ENCODE results near the gene CLSTN3. TPM values are rescaled to one million over a fixed set of nuclear protein-coding genes. Genes with fewer than 3 reads are reported as not detected.

The CLSTN3 gene
- total RNA-seq, 1 experiment from 2014 or later: 34.6 TPM

- no peak for DNase-seq (ENCODE audit: unreplicated experiment)
- ChIA-PET CTCF (interaction anchor here (0.5 to 10.6 kb wide), 14 partner anchors 12 to 79 kb away, joined by 3 to 116 read pairs (median 6); partner anchors contain the start of genes C1RL and C1S), POLR2A (interaction anchor here (0.7 to 9.4 kb wide), 10 partner anchors 11 to 149 kb away, joined by 3 to 96 read pairs (median 8); partner anchors contain the start of genes C1RL and C1S)
- TF ChIP-seq CTCF (IDR thresholded peaks at IDR 0.05; ENCODE audit: unreplicated experiment): no peak
- Mint-ChIP-seq H3K9me3 (ENCODE audit: unreplicated experiment) (no peaks in the 10 kb centered on the region), H3K4me3 (ENCODE audit: unreplicated experiment) (no peak overlapping the region), H3K4me1 (ENCODE audit: insufficient read depth, unreplicated experiment) (peaks cover 26% of the 10 kb centered on the region), H3K27ac (ENCODE audit: low read depth, unreplicated experiment) (no peak overlapping the region), H3K36me3 (ENCODE audit: insufficient read depth, unreplicated experiment) (peaks cover 48% of the 10 kb centered on the region), H3K27me3 (ENCODE audit: insufficient read depth, unreplicated experiment) (no peaks in the 10 kb centered on the region)
- BruUV-seq (replicated peaks): no TSS peak
- intact Hi-C loops (cut with micrococcal nuclease): loop anchor here (5.0 kb wide), 1 partner anchor 121 kb away; the partner anchor contains the start of genes EMG1 and PHB2
Measured at GRCh38 chr12:7093486-7093885, 36.7 kb upstream of the CLSTN3 start.

- ChIA-PET POLR2A (interaction anchor here (0.7 to 9.4 kb wide), 9 partner anchors 11 to 149 kb away, joined by 3 to 96 read pairs (median 11); partner anchors contain the start of genes C1RL and C1S), CTCF (interaction anchor here (0.5 to 10.6 kb wide), 9 partner anchors 11 to 80 kb away, joined by 3 to 116 read pairs (median 7); partner anchors contain the start of genes C1RL and C1S)
- intact Hi-C loops (cut with micrococcal nuclease): loop anchor here (5.0 kb wide), 1 partner anchor 122 kb away; the partner anchor contains the start of genes EMG1 and PHB2
- BruUV-seq (replicated peaks): no TSS peak
- Mint-ChIP-seq H3K9me3 (ENCODE audit: unreplicated experiment) (no peaks in the 10 kb centered on the region), H3K4me3 (ENCODE audit: unreplicated experiment) (no peak overlapping the region), H3K36me3 (ENCODE audit: insufficient read depth, unreplicated experiment) (peaks cover 48% of the 10 kb centered on the region), H3K27ac (ENCODE audit: low read depth, unreplicated experiment) (no peak overlapping the region), H3K4me1 (ENCODE audit: insufficient read depth, unreplicated experiment) (peaks cover 26% of the 10 kb centered on the region), H3K27me3 (ENCODE audit: insufficient read depth, unreplicated experiment) (no peaks in the 10 kb centered on the region)
- TF ChIP-seq CTCF (IDR thresholded peaks at IDR 0.05; ENCODE audit: unreplicated experiment): no peak
- DNase-seq (ENCODE audit: unreplicated experiment): peak; percentile 27
Measured at GRCh38 chr12:7093892-7094291, 36.3 kb upstream of the CLSTN3 start.

GRCh38 chr12:7096006-7096932, 33.9 kb upstream of the CLSTN3 start:
- Mint-ChIP-seq H3K27ac (ENCODE audit: low read depth, unreplicated experiment) (no peak overlapping the region), H3K9me3 (ENCODE audit: unreplicated experiment) (no peaks in the 10 kb centered on the region), H3K4me1 (ENCODE audit: insufficient read depth, unreplicated experiment) (peaks cover 17% of the 10 kb centered on the region), H3K36me3 (ENCODE audit: insufficient read depth, unreplicated experiment) (peaks cover 53% of the 10 kb centered on the region), H3K4me3 (ENCODE audit: unreplicated experiment) (no peak overlapping the region), H3K27me3 (ENCODE audit: insufficient read depth, unreplicated experiment) (no peaks in the 10 kb centered on the region)
- CTCF ChIA-PET: interaction anchor here (0.6 to 10.6 kb wide), 9 partner anchors 10 to 387 kb away, joined by 3 to 116 read pairs (median 5); partner anchors contain the start of gene C1S
- DNase-seq (ENCODE audit: unreplicated experiment): no peak
- TF ChIP-seq CTCF (IDR thresholded peaks at IDR 0.05; ENCODE audit: unreplicated experiment): no peak
- intact Hi-C loops (cut with micrococcal nuclease): no loop called here
- no TSS peak for BruUV-seq (replicated peaks)
- POLR2A ChIA-PET: interaction anchor here (1.0 to 9.4 kb wide), 5 partner anchors 12 to 153 kb away, joined by 3 to 96 read pairs (median 3); partner anchors contain the start of genes C12orf57, C1RL, C1S and RNU7-1

- peaks cover 15% of the 10 kb centered on the region for H3K4me1 Mint-ChIP-seq (ENCODE audit: insufficient read depth, unreplicated experiment)
- no peaks in the 10 kb centered on the region for H3K27me3 Mint-ChIP-seq (ENCODE audit: insufficient read depth, unreplicated experiment)
- CTCF ChIA-PET: interaction anchor here (0.6 to 2.8 kb wide), 4 partner anchors 14 to 386 kb away, joined by 3 to 9 read pairs (median 3); no protein-coding TSS in a partner anchor
- intact Hi-C loops (cut with micrococcal nuclease): no loop called here
- POLR2A ChIA-PET: interaction anchor here (0.6 to 9.4 kb wide), 4 partner anchors 11 to 153 kb away, joined by 3 to 96 read pairs (median 26); partner anchors contain the start of genes C12orf57, C1RL, C1S and RNU7-1
- H3K27ac Mint-ChIP-seq (ENCODE audit: low read depth, unreplicated experiment): no peak overlapping the region
- TF ChIP-seq CTCF (IDR thresholded peaks at IDR 0.05; ENCODE audit: unreplicated experiment): no peak
- H3K4me3 Mint-ChIP-seq (ENCODE audit: unreplicated experiment): no peak overlapping the region
- DNase-seq (ENCODE audit: unreplicated experiment): no peak
- BruUV-seq (replicated peaks): no TSS peak
- H3K9me3 Mint-ChIP-seq (ENCODE audit: unreplicated experiment): no peaks in the 10 kb centered on the region
- peaks cover 58% of the 10 kb centered on the region for H3K36me3 Mint-ChIP-seq (ENCODE audit: insufficient read depth, unreplicated experiment)
Measured at GRCh38 chr12:7096979-7097378, 33.2 kb upstream of the CLSTN3 start.

All from MCF 10A (cell line).